Calu3 (cell line): ENCODE data around the gene AP4E1. TPM values are rescaled to one million over a fixed set of nuclear protein-coding genes. Genes with fewer than 3 reads are reported as not detected.

Experiments
- BruUV-seq: library from RNA; stranded (reverse); fragments of 400-500 nt; replicated peaks from 2 replicates; lab custom pipeline; 2021; lab: Mats Ljungman, UMichigan
- CTCF ChIA-PET: fragments of 300-600 bp; sonication (Branson Sonifier 250); formaldehyde crosslinking; loops from one replicate; lab custom pipeline; 2022; ENCODE audit warnings: antibody characterized with exemption; lab: Charles Lee
- DNase-seq: peaks from one replicate; pipeline ENCODE4 v3.0.0; 2022
- H3K27ac Mint-ChIP-seq: one replicate; pipeline ENCODE4 v1.8.0; 2022; ENCODE audit warnings: mixed read lengths; ENCODE audit not compliant: unreplicated experiment
- H3K27me3 Mint-ChIP-seq: one replicate; pipeline ENCODE4 v1.8.0; 2022; ENCODE audit warnings: mixed read lengths; ENCODE audit not compliant: unreplicated experiment
- H3K36me3 Mint-ChIP-seq: one replicate; pipeline ENCODE4 v1.8.0; 2022; ENCODE audit warnings: mild to moderate bottlenecking, moderate library complexity, mixed read lengths; ENCODE audit not compliant: insufficient read depth, unreplicated experiment
- H3K4me1 Mint-ChIP-seq: one replicate; pipeline ENCODE4 v1.8.0; 2022; ENCODE audit warnings: mild to moderate bottlenecking, low read depth, mixed read lengths; ENCODE audit not compliant: unreplicated experiment
- H3K4me3 Mint-ChIP-seq: one replicate; pipeline ENCODE4 v1.8.0; 2022; ENCODE audit warnings: mild to moderate bottlenecking, low read depth, moderate library complexity, mixed read lengths; ENCODE audit not compliant: unreplicated experiment
- H3K9me3 Mint-ChIP-seq: one replicate; pipeline ENCODE4 v1.8.0; 2022; ENCODE audit warnings: low read depth, mixed read lengths; ENCODE audit not compliant: unreplicated experiment
- CTCF ChIP-seq: fragments of 200-600 bp; IDR thresholded peaks from one replicate; pipeline ENCODE4 v1.8.0; 2022; ENCODE audit warnings: antibody characterized with exemption; ENCODE audit not compliant: unreplicated experiment
- intact Hi-C: fragments of 100-400 bp; cut with micrococcal nuclease; formaldehyde crosslinking; loops from one replicate; pipeline ENCODE4 v1.10.0; 2022; ENCODE audit not compliant: unreplicated experiment
- total RNA-seq: library from RNA; stranded (reverse); gene quantifications from 2 replicates; pipeline ENCODE4 v1.2.3, GENCODE V29; 2022

The AP4E1 gene
- total RNA-seq, 1 experiment from 2014 or later: 10.7 TPM

GRCh38 chr15:50880651-50881114 is 27.8 kb upstream of the AP4E1 start:
- no peak for DNase-seq
- H3K36me3 Mint-ChIP-seq: peaks cover 24% of the 10 kb centered on the region
- H3K27ac Mint-ChIP-seq: peak overlapping the region; percentile 99
- no TSS peak for BruUV-seq
- no peak for TF ChIP-seq CTCF
- peaks cover 86% of the 10 kb centered on the region for H3K4me1 Mint-ChIP-seq
- peak overlapping the region; percentile 10 for H3K4me3 Mint-ChIP-seq
- no peaks in the 10 kb centered on the region for H3K27me3 Mint-ChIP-seq
- intact Hi-C loops: loop anchor here (2.0 kb wide), 1 partner anchor 116 kb away; the partner anchor contains the start of gene SPPL2A
- CTCF ChIA-PET: interaction anchor here (0.6 to 0.7 kb wide), 2 partner anchors 158 to 316 kb away, joined by 3 to 6 read pairs; no protein-coding TSS in a partner anchor
- H3K9me3 Mint-ChIP-seq: no peaks in the 10 kb centered on the region

- no peaks in the 10 kb centered on the region for H3K9me3 Mint-ChIP-seq
- H3K27ac Mint-ChIP-seq: peak overlapping the region; percentile 99
- CTCF ChIA-PET: interaction anchor here (0.6 to 0.7 kb wide), 2 partner anchors 66 to 158 kb away, joined by 4 to 6 read pairs; no protein-coding TSS in a partner anchor
- no TSS peak for BruUV-seq
- H3K4me1 Mint-ChIP-seq: peaks cover 93% of the 10 kb centered on the region
- no peaks in the 10 kb centered on the region for H3K27me3 Mint-ChIP-seq
- peak overlapping the region; percentile 10 for H3K4me3 Mint-ChIP-seq
- DNase-seq: no peak
- intact Hi-C loops: loop anchor here (2.0 kb wide), 1 partner anchor 117 kb away; the partner anchor contains the start of gene SPPL2A
- peaks cover 27% of the 10 kb centered on the region for H3K36me3 Mint-ChIP-seq
- no peak for TF ChIP-seq CTCF
Observed at GRCh38 chr15:50881121-50882048, 27.1 kb upstream of the AP4E1 start.

- Mint-ChIP-seq H3K9me3 (no peaks in the 10 kb centered on the region), H3K27me3 (no peaks in the 10 kb centered on the region), H3K4me3 (no peak overlapping the region), H3K36me3 (peaks cover 26% of the 10 kb centered on the region), H3K4me1 (peaks cover 70% of the 10 kb centered on the region), H3K27ac (peak overlapping the region; percentile 94)
- TF ChIP-seq CTCF: no peak
- no peak for DNase-seq
- BruUV-seq: no TSS peak
- intact Hi-C loops: no loop called here
- CTCF ChIA-PET: interaction anchor here (1.9 kb wide), 1 partner anchor 198 kb away, joined by 9 read pairs; the partner anchor contains the start of gene TRPM7
Observed at GRCh38 chr15:50883903-50884302, 24.6 kb upstream of the AP4E1 start.

GRCh38 chr15:50884540-50884939 is 23.9 kb upstream of the AP4E1 start:
- intact Hi-C loops: no loop called here
- no peak for DNase-seq
- no peaks in the 10 kb centered on the region for H3K27me3 Mint-ChIP-seq
- no peak for TF ChIP-seq CTCF
- CTCF ChIA-PET: interaction anchor here (0.5 to 1.9 kb wide), 6 partner anchors 8 to 424 kb away, joined by 3 to 9 read pairs (median 6); partner anchors contain the start of gene TRPM7
- H3K4me3 Mint-ChIP-seq: peak overlapping the region; percentile 55
- BruUV-seq: no TSS peak
- H3K4me1 Mint-ChIP-seq: peaks cover 64% of the 10 kb centered on the region
- H3K36me3 Mint-ChIP-seq: peaks cover 26% of the 10 kb centered on the region
- peak overlapping the region; percentile 94 for H3K27ac Mint-ChIP-seq
- H3K9me3 Mint-ChIP-seq: no peaks in the 10 kb centered on the region
